ENCODE measurements around the gene FBXW5. TPM values are rescaled to one million over a fixed set of nuclear protein-coding genes. Genes with fewer than 3 reads are reported as not detected.

Gene FBXW5
- total RNA-seq, 4 donors from 2014 or later: 329 to 469 (median 435) TPM

DNA sequence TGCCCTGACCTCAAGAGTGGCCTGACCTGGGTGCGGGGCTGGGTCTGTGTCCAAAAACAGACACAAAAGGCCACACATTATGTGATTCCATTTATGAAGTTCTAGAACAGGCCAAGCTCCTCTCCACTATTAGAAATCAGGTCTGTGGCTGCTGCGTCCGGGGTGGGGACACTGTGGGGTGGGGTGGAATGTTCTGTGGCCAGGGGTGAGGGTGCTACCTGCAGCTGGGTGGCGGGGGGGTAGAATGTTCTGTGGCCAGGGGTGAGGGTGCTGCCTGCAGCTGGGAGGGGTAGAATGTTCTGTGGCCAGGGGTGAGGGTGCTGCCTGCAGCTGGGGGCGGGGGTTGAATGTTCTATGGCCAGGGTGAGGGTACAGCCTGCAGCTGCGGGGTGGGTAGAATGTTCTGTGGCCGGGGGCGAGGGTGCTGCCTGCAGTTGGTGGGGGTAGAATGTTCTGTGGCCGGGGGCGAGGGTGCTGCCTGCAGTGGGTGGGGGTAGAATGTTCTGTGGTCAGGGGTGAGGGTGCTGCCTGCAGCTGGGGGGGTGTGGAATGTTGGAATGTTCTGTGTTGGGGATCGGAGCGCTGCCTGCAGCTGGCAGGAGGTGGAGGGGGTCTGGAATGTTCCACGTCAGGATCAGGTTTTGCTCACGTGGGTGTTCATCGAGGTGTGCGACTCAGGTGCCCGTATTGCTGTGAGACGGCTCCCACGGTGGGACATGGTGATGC, 15.8 kb upstream of the FBXW5 start:
- TF ChIP-seq POLR2A (IDR thresholded peaks at IDR 0.05): no peak
- in situ Hi-C loops (cut with MboI; ENCODE audit: low sequenced_read_pairs in 4 of 4): no loop called here

GRCh38 chr9:136958898-136959850, 14.6 kb upstream of the FBXW5 start:
- H3K36me3 ChIP-seq: no peaks in the 10 kb centered on the region
- no peak for TF ChIP-seq POLR2A (IDR thresholded peaks at IDR 0.05)
- TF ChIP-seq, protein P1, sequence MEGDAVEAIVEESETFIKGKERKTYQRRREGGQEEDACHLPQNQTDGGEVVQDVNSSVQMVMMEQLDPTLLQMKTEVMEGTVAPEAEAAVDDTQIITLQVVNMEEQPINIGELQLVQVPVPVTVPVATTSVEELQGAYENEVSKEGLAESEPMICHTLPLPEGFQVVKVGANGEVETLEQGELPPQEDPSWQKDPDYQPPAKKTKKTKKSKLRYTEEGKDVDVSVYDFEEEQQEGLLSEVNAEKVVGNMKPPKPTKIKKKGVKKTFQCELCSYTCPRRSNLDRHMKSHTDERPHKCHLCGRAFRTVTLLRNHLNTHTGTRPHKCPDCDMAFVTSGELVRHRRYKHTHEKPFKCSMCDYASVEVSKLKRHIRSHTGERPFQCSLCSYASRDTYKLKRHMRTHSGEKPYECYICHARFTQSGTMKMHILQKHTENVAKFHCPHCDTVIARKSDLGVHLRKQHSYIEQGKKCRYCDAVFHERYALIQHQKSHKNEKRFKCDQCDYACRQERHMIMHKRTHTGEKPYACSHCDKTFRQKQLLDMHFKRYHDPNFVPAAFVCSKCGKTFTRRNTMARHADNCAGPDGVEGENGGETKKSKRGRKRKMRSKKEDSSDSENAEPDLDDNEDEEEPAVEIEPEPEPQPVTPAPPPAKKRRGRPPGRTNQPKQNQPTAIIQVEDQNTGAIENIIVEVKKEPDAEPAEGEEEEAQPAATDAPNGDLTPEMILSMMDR (IDR thresholded peaks at IDR 0.05 in 4 of 5, conservative IDR thresholded peaks at IDR 0.05 in 1 of 5): no peak
- H3K4me1 ChIP-seq: no peaks in the 10 kb centered on the region
- no peaks in the 10 kb centered on the region for H3K27me3 ChIP-seq
- ATAC-seq: no peak
- in situ Hi-C loops (cut with MboI; ENCODE audit: low sequenced_read_pairs in 4 of 4) (no loop called here), intact Hi-C loops (cut with DNase I; ENCODE audit: low total_unique reads) (no loop called here)
- H3K4me3 ChIP-seq: no peak overlapping the region
- H3K9me3 ChIP-seq: no peaks in the 10 kb centered on the region
- DNase-seq: no peak
- no peak overlapping the region for H3K27ac ChIP-seq

More for the DNA sequence above, 15.8 kb upstream of the FBXW5 start:
- H3K9me3 ChIP-seq: no peaks in the 10 kb centered on the region
- no peaks in the 10 kb centered on the region for H3K36me3 ChIP-seq
- no peak overlapping the region for H3K4me3 ChIP-seq
- no peak overlapping the region for H3K27ac ChIP-seq
- intact Hi-C loops (cut with DNase I; ENCODE audit: low total_unique reads): no loop called here
- H3K27me3 ChIP-seq: no peaks in the 10 kb centered on the region
- ATAC-seq (no peak), DNase-seq (no peak)
- no peaks in the 10 kb centered on the region for H3K4me1 ChIP-seq

DNA sequence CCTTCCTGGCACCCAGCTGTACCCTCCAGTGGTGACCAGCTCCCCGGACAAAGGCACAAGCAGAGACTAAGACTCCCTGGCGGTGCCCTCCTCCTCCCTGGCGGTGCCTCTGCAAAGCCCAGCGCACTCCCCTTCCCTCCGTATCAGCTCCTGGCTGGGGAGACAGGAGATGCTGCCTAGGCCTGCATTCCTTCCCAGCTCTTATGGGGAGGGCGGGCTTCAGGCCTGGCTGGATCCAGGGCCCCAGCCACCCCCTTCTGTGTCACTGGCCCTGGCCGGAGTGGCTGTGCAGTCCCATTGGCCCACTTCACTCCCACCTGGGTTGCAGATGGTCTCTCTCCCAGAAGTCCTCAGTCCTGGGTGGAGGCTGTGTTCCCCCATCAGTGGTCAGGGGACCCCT, 13.9 kb upstream of the FBXW5 start:
- in situ Hi-C loops (cut with MboI; ENCODE audit: low sequenced_read_pairs in 4 of 4): no loop called here
- TF ChIP-seq, protein P1 (IDR thresholded peaks at IDR 0.05 in 4 of 5, conservative IDR thresholded peaks at IDR 0.05 in 1 of 5): no peak
- TF ChIP-seq POLR2A (IDR thresholded peaks at IDR 0.05): no peak
- Histone ChIP-seq H3K27me3 (no peaks in the 10 kb centered on the region), H3K4me3 (no peak overlapping the region), H3K27ac (no peak overlapping the region), H3K9me3 (no peaks in the 10 kb centered on the region), H3K36me3 (no peaks in the 10 kb centered on the region), H3K4me1 (no peaks in the 10 kb centered on the region)
- intact Hi-C loops (cut with DNase I; ENCODE audit: low total_unique reads): no loop called here
- DNase-seq: no peak
- no peak for ATAC-seq

DNA sequence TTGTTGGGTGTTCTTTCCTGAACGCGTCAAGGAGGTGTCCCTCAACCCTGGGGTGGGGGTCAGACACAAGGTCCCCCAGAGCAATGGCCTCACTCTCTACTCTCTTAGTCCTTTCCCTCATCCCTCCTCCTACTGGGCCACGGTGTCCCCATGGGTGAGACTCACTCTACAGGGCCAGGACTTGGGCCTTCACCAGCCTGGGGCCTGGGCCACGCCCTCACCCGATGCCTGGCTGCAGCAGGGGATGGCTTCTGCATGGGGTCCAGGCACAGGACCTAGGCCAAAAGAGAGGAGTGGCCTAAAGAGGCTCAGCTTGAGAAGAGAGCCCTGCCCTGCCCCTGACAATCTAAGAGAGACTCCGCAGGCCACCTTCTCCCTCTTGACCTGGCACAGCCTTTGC, 13.4 kb upstream of the FBXW5 start:
- Histone ChIP-seq H3K36me3 (no peaks in the 10 kb centered on the region), H3K9me3 (no peaks in the 10 kb centered on the region), H3K27me3 (no peaks in the 10 kb centered on the region), H3K4me1 (no peaks in the 10 kb centered on the region), H3K27ac (no peak overlapping the region), H3K4me3 (no peak overlapping the region)
- TF ChIP-seq, protein P1 (IDR thresholded peaks at IDR 0.05 in 4 of 5, conservative IDR thresholded peaks at IDR 0.05 in 1 of 5): no peak
- TF ChIP-seq POLR2A (IDR thresholded peaks at IDR 0.05): no peak
- no peak for ATAC-seq
- in situ Hi-C loops (cut with MboI; ENCODE audit: low sequenced_read_pairs in 4 of 4): no loop called here
- no peak for DNase-seq
- intact Hi-C loops (cut with DNase I; ENCODE audit: low total_unique reads): no loop called here

DNA sequence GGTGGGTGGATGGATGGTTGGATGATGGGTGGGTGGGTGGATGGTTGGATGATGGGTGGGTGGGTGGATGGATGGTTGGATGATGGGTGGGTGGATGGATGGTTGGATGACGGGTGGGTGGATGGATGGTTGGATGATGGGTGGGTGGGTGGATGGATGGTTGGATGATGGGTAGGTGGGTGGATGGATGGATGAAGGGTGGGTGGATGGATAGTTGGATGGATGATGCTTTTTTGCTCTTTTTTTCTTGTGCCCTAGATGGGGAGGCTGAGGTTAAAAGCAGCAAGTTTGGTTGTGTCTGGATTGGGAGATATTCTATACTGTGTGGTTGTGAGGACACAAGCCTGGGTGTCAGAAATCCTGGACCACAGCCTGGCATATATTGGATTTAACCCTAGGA, 12.9 kb upstream of the FBXW5 start:
- ATAC-seq: no peak

More for the DNA sequence above, 12.9 kb upstream of the FBXW5 start:
- intact Hi-C loops (cut with DNase I; ENCODE audit: low total_unique reads): no loop called here
- H3K4me1 ChIP-seq: no peaks in the 10 kb centered on the region
- H3K9me3 ChIP-seq: no peaks in the 10 kb centered on the region
- DNase-seq: no peak
- H3K27ac ChIP-seq: no peak overlapping the region
- in situ Hi-C loops (cut with MboI; ENCODE audit: low sequenced_read_pairs in 4 of 4): no loop called here
- no peaks in the 10 kb centered on the region for H3K36me3 ChIP-seq
- H3K4me3 ChIP-seq: no peak overlapping the region
- TF ChIP-seq, protein P1 (IDR thresholded peaks at IDR 0.05 in 4 of 5, conservative IDR thresholded peaks at IDR 0.05 in 1 of 5): no peak
- TF ChIP-seq POLR2A (IDR thresholded peaks at IDR 0.05): no peak
- no peaks in the 10 kb centered on the region for H3K27me3 ChIP-seq
